ENCODE measurements around the gene CHST15. TPM values are rescaled to one million over a fixed set of nuclear protein-coding genes. Genes with fewer than 3 reads are reported as not detected.
"Not testable (repeated sequence)": the region's sequence is repeated elsewhere in the genome, so short reads cannot be mapped to it uniquely, and the experiment has no call there.

The CHST15 gene
- total RNA-seq, 2 experiments from 2014 or later, result not detected

GRCh38 chr10:124035306-124035927, 58.0 kb downstream of the CHST15 start:
- ChIA-PET POLR2A (no interaction called here), CTCF (no interaction called here)

DNA sequence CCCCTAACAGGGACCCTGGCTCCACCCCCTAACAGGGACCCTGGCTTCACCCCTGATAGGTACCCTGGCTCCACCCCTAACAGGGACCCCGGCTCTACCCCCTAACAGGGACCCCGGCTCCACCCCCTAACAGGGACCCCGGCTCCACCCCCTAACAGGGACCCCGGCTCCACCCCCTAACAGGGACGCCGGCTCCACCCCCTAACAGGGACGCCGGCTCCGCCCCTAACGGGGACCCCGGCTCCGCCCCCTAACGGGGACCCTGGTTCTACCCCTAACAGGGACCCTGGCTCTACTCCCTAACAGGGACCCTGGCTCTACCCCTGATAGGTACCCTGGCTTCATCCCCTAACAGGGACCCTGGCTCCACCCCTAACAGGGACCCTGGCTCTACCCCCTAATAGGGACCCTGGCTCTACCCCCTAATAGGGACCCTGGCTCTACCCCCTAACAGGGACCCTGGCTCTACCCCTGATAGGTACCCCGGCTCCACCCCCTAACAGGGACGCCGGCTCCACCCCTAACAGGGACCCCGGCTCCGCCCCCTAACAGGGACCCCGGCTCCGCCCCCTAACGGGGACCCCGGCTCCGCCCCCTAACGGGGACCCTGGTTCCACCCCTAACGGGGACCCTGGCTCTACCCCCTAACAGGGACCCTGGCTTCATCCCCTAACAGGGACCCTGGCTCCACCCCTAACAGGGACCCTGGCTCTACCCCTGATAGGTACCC, 58.7 kb downstream of the CHST15 start:
- POLR2A ChIA-PET, CTCF ChIA-PET: not testable (repeated sequence)

- ChIA-PET CTCF (no interaction called here), POLR2A (no interaction called here)
Observed at GRCh38 chr10:124033887-124034218, 59.5 kb downstream of the CHST15 start.

DNA sequence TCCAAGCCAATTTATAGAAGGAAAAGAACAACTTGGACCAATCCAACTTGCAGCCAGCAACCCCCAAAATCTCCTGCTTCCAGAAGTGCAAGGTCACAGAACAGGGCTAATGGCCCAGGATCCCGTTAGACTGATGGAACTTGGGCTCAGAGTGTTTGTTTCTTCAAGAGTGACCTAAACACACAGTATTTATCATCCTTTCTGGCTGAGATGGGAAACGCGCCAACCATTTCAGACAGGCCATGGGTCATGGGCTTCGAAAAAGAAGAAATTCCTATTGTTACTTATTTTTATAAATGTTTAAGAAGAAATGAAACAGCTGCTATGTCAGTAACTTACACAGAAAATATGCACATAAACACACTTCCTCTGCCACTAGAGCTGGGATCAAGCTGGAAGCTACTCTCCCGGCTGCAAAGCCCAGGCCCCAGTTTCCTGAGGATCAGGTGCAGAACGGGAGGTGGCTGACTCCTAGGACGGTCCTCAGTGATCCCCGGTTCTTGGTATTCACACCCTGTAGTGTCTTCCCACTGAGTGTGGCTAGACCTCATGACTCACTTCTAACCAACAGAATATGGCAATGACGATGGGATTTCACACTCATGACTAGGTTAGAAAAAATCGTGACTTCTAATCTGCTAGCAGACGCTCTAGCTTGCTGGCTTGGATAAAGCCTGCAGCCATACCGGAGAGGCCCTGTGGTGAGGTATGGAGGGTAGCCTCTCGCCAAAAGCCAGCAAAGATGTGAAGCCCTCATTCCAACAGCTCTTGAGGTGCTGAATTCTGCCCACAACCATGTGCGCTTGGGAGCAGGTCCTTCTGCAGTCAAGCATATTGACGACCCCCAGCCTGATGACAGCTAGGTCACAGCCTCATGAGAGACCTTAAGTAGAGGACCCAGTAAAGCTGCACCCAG, 60.2 kb downstream of the CHST15 start:
- ChIA-PET CTCF (no interaction called here), POLR2A (no interaction called here)

DNA sequence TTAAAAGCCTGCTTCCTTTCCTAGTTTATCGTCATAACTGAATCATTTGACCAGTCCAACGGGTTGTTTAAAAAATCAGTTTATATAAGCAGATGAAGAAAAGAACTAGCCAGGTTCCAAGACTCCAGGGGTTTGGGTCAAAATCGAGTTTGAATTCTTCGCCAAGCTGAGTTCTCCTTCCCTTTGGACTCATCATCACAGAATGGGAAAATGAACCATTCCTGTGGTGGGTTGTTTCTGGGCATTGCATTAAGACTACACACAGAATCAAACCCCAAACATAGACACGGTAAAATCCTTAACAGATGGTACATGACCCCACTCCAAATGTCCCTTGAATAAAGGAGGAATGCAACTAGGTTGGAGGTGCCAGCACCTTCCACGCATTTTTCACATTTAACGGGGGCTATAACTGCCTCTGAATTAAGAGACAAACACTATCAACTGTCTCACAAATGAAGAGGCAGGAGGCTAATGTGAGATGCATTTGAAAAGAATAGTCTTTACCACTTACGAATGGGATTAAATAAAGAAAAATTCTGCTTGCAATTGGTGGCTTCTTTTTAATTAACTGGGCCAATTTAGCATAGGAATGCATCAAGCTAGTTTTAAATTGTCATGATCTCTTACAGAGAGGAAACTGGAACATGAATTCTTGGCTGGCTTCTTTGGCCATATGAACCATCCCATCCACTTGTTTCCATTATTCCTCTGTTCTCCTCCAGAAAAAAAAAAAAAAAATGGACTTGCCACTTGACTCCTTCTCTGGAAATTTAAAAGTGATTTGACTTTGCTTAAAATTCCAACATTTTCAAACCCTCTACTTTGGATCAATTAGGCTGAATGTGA, 61.1 kb downstream of the CHST15 start:
- ChIA-PET CTCF (interaction anchor here (0.7 kb wide), 2 partner anchors 15 to 322 kb away, joined by 5 read pairs; no protein-coding TSS in a partner anchor), POLR2A (interaction anchor here (0.6 kb wide), 1 partner anchor 16 kb away, joined by 4 read pairs; no protein-coding TSS in a partner anchor)

GRCh38 chr10:124030492-124031110, 62.8 kb downstream of the CHST15 start:
- POLR2A ChIA-PET, result no interaction called here
- CTCF ChIA-PET, result no interaction called here

GRCh38 chr10:124030061-124030460, 63.3 kb downstream of the CHST15 start:
- ChIA-PET CTCF (no interaction called here), POLR2A (no interaction called here)

DNA sequence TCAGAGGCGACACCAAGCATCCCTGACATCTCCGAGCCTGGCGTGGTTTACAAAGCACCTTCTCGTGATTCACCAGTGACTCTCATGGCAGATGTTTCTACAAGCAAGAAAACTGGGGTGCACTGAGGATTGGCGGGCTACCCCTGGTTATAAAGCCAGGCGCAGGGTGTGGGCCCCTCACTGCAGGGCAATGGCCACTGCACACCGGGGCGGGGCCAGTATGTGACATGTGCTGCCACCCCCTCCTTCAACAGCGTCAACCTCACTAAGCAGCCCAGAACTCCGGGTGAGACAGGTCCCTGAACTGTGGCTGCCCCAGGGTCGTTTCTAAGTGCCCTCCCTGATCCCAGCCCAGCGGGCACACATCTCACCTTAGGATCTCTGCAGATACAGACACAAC, 63.8 kb downstream of the CHST15 start:
- CTCF ChIA-PET, result no interaction called here
- POLR2A ChIA-PET, result no interaction called here

DNA sequence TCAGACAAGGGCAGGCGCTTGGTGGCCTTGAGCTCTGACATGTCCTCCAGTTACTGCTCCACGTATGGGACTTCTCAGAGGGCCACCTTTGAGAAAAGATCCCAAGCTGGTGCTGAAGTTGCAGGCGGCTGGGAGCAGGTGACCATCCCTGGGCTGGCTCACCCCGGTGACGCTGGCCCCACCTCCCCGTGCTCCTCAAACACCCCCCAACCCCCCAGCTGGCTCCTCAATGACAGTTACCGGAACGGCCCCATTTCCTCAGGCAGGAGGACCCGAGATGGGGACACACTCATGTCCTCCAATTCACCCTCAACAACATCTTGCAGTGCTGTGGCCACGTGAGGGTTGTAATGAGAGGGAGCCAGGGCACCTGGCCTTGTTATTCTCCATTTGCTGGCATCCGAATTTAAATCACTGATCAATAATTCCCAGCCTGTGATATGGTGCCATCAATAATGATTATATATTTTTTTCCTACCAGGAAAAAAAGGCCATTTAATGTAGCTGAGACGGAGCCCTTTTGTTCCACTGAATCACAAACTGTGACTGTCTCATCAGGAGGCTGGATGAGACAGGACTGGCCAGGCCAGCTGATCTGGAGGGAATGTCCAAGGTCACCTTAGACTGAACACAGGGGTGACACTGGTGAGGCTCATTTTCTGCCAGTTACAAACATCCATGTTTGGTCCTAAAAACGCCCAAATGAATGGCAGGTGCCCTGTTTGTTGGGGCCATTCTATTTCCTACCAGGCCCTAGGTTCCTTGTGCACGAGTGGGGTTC, 64.5 kb downstream of the CHST15 start:
- POLR2A ChIA-PET, result no interaction called here

GRCh38 chr10:124027651-124028050, 65.7 kb downstream of the CHST15 start:
- POLR2A ChIA-PET, result no interaction called here
- CTCF ChIA-PET, result no interaction called here

More for the DNA sequence above, 64.5 kb downstream of the CHST15 start:
- CTCF ChIA-PET, result no interaction called here

GRCh38 chr10:124027031-124027611, 66.3 kb downstream of the CHST15 start:
- ChIA-PET CTCF (no interaction called here), POLR2A (no interaction called here)

- ChIA-PET POLR2A (no interaction called here), CTCF (no interaction called here)
Observed at GRCh38 chr10:124026589-124026939, 66.8 kb downstream of the CHST15 start.

DNA sequence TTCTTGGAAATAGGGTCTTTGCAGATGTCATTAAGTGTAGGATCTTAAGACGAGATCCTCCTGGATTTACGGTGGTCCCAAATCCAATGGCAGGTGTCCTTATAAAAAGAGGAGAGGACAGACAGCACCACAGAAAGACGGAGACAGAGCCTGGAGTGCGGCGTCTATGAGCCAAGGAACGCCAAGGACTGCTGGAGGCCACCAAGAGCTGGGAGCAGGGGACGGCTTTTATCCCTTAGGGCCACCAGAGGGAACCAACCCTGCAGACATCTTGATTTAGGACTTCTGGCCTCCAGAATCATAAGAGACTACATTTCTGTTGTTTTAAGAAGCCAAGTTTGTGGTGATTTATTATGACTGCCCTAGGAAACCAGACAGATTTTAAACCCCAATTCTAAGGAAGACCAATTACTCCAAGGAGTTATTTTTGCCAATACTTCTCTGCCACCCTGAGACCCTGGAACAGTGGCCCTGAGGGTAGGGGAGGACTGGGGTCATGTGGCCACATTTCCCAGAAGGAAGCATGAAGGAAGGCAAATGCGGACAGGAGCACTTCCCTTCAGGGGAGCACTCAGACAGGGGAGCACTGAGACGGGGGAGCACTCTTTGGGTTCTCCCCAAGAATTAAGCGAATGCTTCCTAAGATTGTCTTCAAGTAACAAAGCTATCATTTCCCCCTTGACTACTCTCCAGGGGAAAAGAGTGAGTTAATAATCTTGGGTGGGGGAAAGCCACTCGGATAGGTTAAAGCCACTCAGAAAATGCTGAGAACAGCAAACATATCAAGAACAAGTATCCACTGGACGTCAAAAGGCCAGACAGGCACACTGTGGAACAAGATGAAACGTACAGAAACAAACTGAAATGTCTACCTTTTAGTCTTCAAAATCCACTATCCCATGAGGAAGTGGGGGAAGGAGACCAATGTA, 67.5 kb downstream of the CHST15 start:
- CTCF ChIA-PET, result interaction anchor here (1.0 kb wide), 1 partner anchor 13 kb away, joined by 3 read pairs; no protein-coding TSS in a partner anchor

DNA sequence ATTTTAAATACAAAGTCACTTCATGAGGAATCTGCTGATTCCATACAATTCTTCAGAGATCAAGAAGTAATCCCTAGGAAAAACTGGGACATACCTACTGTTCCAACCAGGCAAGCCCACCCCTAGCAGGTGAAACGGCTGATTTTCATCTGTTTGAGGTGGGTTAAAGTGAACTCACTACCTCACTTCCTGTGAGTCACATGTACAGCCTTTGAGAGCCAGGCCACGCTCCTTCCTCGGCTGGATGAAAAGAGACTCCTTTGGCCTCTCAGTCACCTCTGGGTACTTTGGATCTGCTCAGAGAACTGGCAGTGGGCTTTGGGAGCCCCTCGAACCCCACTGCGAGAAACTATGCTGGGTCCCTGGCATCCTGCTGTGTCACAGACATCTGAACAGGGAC, 68.2 kb downstream of the CHST15 start:
- CTCF ChIA-PET, result interaction anchor here (1.0 kb wide), 1 partner anchor 13 kb away, joined by 3 read pairs; no protein-coding TSS in a partner anchor
- POLR2A ChIA-PET, result no interaction called here

More for the DNA sequence above, 67.5 kb downstream of the CHST15 start:
- POLR2A ChIA-PET, result no interaction called here

- ChIA-PET POLR2A (no interaction called here), CTCF (no interaction called here)
Observed at GRCh38 chr10:124022066-124022465, 71.3 kb downstream of the CHST15 start.

DNA sequence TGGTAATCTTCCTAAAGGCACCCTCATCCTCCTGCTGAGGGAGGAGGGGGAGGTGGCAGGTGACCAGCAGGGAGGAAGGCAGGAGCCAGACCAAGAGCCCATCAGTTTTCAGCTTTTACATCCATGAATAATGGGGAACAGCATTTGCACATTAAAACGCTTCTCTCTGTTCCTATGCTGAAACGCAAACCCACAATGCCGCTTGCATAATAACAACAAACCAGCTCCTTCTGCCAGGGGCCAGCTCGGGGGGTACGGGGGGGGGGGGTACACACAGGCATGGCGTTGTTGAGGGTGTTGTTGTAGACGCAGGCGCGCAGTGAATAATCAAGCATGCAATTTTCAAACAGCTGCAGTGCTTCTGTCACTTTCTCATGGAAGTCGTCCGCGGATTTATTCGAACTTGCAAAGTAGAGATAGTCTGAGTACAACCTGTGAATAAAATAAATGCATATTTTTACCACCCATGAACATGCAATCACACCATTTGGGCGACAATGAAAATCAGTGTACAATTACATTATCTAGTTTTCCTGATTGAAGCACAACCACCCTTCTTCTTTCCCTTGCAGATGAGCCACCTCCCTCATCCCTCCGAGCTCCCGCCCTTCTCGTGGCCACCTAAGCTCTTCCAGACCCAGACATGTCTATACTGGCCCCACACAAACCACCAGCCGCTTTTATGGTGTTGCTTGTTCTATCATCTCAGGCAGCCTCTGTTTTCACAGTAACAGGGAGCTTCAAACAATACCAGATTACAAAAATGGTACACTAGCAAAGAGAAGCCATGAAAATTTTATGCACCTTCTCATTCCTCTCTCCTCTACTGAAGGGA, 72.2 kb downstream of the CHST15 start:
- POLR2A ChIA-PET, result no interaction called here
- CTCF ChIA-PET, result no interaction called here
